Vagina (tissue), 2 donors: ENCODE results near the gene ANKRD39.

Source experiments
- POLR2A ChIP-seq, 2 donors: fragments of 450-650 bp; IDR thresholded peaks; one replicate each; pipeline ENCODE4 v1.6.1; 2017; ENCODE audit warnings: antibody characterized with exemption in 2 of 2, mild to moderate bottlenecking in 2 of 2, moderate library complexity in 2 of 2
- POLR2AphosphoS5 ChIP-seq, 2 donors: sonication (generic); formaldehyde crosslinking; IDR thresholded peaks; one replicate each; pipeline ENCODE4 v1.9.0; 2017; ENCODE audit warnings: antibody characterized with exemption in 2 of 2, mild to moderate bottlenecking in 2 of 2, low read depth in 1 of 2; ENCODE audit not compliant: insufficient read depth in 1 of 2

- TF ChIP-seq POLR2AphosphoS5 (IDR thresholded peaks at IDR 0.05; ENCODE audit: insufficient read depth in 1 of 2, low read depth in 1 of 2) (no peak), POLR2A (IDR thresholded peaks at IDR 0.05) (no peak)
These were observed 33.5 kb downstream of the ANKRD39 start for GRCh38 chr2:96824079-96824870.
